Measurements from ENCODE around the gene BCAS1. TPM values are rescaled to one million over a fixed set of nuclear protein-coding genes. Genes with fewer than 3 reads are reported as not detected.

BCAS1 gene
- total RNA-seq, 1 donor from 2014 or later, result 0.04 TPM

DNA sequence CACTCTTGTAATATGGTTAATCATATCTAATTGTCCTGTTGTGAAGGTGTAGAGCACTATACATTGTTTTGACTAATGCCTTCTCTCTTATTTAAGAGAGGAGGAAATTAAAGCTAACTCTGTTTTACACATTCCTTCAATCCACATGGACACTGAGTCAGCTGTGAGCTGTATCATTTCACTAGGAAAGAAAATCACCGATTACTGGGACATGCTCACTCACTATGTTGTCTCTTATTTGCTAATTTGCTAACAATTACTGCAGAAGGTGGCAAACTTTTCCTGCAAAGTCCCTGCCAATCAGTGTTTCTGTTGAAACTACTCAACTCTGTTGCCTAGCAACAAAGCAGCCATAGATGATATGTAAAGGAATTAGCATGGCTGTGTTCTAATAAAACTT is 98.2 kb downstream of the BCAS1 start:
- TF ChIP-seq CTCF (IDR thresholded peaks at IDR 0.05; ENCODE audit: insufficient read depth, low read length, poor library complexity, severe bottlenecking), result no peak

DNA sequence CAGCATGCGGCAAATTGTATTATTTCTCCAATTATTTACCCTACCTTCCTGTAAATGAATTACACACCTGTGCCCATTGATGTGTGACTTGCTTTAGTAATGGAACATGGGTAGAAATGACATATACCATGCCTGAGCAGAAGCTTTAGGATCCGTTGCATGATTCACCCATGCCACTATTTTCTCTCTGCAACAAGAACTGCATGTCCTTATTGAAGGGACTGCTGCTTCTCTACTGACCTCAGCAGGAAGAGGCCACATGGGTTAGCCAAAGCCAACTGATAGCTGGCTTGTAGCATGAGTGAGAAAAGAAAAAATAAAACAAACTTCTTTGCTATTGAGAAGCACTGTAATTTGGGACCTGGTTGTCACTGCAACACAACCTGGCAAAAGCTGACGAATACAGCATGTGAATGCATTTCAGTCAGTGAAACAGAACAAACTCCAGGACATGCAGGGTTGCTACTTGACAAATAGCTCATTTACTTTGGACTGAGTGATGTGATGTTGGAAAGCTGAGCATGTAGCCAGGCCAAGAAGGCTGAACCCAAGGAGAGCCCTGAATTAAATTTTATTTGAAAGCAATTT is 99.2 kb downstream of the BCAS1 start:
- no peak overlapping the region for H3K4me3 ChIP-seq (ENCODE audit: low read depth, low read length)
- no peaks in the 10 kb centered on the region for H3K27me3 ChIP-seq (ENCODE audit: control insufficient read depth, insufficient read depth, low read length)
- H3K36me3 ChIP-seq (ENCODE audit: control insufficient read depth, insufficient read depth, low read length), result no peaks in the 10 kb centered on the region
- no peak for TF ChIP-seq CTCF (IDR thresholded peaks at IDR 0.05; ENCODE audit: insufficient read depth, low read length, poor library complexity, severe bottlenecking)
- DNase-seq (ENCODE audit: low read depth), result no peak

More for the DNA sequence above, 98.2 kb downstream of the BCAS1 start:
- H3K36me3 ChIP-seq (ENCODE audit: control insufficient read depth, insufficient read depth, low read length), result no peaks in the 10 kb centered on the region
- no peak overlapping the region for H3K4me3 ChIP-seq (ENCODE audit: low read depth, low read length)
- DNase-seq (ENCODE audit: low read depth), result no peak
- H3K27me3 ChIP-seq (ENCODE audit: control insufficient read depth, insufficient read depth, low read length), result no peaks in the 10 kb centered on the region

GRCh38 chr20:53970232-53970631 is 100.2 kb downstream of the BCAS1 start:
- no peaks in the 10 kb centered on the region for H3K36me3 ChIP-seq (ENCODE audit: control insufficient read depth, insufficient read depth, low read length)
- no peak for TF ChIP-seq CTCF (IDR thresholded peaks at IDR 0.05; ENCODE audit: insufficient read depth, low read length, poor library complexity, severe bottlenecking)

DNA sequence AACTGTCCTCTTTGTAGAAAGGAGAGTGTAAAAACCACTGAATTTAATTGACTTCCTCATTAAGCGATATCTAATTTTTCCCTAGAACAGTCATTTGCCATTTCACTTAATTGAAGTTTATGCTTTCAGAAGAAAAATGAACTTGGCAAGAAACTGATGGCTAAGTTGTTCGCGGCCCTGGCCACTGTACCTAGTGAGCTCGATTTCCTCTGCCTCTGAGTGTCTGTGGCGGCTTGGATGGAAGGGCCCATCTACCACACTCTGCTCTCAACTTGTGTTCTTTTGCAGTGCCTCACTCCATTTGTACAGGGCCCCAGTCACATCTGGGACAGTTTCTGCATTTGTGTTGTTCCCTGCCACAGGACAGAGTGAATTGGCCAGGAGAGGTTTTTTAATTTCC is 102.9 kb downstream of the BCAS1 start:
- H3K4me3 ChIP-seq (ENCODE audit: low read depth, low read length), result no peak overlapping the region
- TF ChIP-seq CTCF (IDR thresholded peaks at IDR 0.05; ENCODE audit: insufficient read depth, low read length, poor library complexity, severe bottlenecking), result no peak
- DNase-seq (ENCODE audit: low read depth), result no peak
- H3K36me3 ChIP-seq (ENCODE audit: control insufficient read depth, insufficient read depth, low read length), result no peaks in the 10 kb centered on the region
- H3K27me3 ChIP-seq (ENCODE audit: control insufficient read depth, insufficient read depth, low read length), result no peaks in the 10 kb centered on the region

More at GRCh38 chr20:53970232-53970631, 100.2 kb downstream of the BCAS1 start:
- DNase-seq (ENCODE audit: low read depth), result no peak
- no peaks in the 10 kb centered on the region for H3K27me3 ChIP-seq (ENCODE audit: control insufficient read depth, insufficient read depth, low read length)
- no peak overlapping the region for H3K4me3 ChIP-seq (ENCODE audit: low read depth, low read length)

GRCh38 chr20:53966774-53967398 is 103.5 kb downstream of the BCAS1 start:
- no peak for DNase-seq (ENCODE audit: low read depth)
- Histone ChIP-seq H3K36me3 (ENCODE audit: control insufficient read depth, insufficient read depth, low read length) (no peaks in the 10 kb centered on the region), H3K27me3 (ENCODE audit: control insufficient read depth, insufficient read depth, low read length) (no peaks in the 10 kb centered on the region), H3K4me3 (ENCODE audit: low read depth, low read length) (no peak overlapping the region)
- TF ChIP-seq CTCF (IDR thresholded peaks at IDR 0.05; ENCODE audit: insufficient read depth, low read length, poor library complexity, severe bottlenecking), result no peak

All from kidney epithelial cell (primary cell).